Urothelium cell line (cell line): ENCODE results near the gene CDHR5.

Experiments
- DNase-seq: peaks from one replicate; pipeline ENCODE4 v3.0.0; 2011; ENCODE audit warnings: low spot score, mixed read lengths
- FAIRE-seq: peaks from 2 replicates; lab custom pipeline; 2011; peaks lifted over from hg19 to GRCh38; lab: Jason Lieb, UNC

The CDHR5 gene

DNA sequence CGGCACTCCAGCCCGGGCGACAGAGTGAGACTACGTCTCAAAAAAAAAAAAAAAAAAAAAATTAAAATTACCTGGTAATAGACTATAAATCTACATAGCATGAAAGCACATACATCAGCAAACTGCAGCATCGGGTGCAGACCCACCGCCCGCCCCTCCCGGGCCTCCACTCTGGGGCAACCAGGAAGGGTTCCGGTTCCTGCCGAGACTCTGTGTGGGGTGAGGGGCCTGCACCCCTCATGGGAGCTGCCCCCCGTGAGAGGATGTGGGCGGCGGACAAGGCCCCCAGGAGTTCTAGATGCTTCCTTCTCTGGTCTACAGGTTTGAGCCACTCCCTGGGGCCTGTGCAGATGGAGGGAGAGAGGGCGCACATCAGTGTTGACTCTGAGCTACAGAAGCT is 21.5 kb upstream of the CDHR5 start:
- DNase-seq (no peak), FAIRE-seq (no peak)

DNA sequence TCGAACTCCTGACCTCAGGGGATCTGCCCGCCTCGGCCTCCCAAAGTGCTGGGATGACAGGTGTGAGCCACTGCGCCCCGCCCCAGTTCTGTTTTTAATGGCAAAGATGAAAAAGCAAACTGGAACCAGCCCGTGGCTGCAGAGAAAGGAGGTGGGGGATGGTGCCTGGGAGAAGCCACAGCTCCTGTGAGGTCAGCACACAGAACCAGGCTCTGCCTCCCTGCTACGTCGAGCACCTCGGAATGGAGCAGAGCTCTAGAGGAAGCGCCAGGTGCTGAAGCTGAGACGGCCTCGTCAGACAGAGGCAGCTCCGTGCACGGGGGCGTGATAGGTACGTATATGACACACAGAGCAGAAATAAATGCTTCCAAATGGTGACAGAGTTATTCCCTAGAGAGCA is 20.8 kb upstream of the CDHR5 start:
- no peak for DNase-seq
- FAIRE-seq = no peak

GRCh38 chr11:643849-644738 is 19.3 kb upstream of the CDHR5 start:
- DNase-seq (no peak), FAIRE-seq (no peak)

DNA sequence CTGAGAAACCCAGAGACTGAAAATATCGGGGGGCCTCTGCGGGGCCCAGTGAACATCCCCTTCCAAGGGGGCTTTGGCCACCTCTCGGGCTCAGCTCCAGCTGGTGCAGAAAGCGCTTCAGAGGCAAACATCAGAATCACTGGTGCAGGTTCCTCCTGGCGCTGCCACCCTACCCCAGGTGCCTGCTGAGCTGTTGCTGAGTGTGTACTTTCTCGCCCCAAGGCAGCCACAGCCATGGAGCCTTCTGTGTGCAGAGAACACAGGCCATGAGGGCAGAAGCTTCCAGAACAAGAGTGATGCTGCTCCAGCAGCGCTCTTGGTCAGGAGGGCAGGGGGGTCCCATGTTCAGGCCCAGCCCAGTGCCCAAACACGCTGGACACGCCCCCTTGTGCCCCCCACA is 18.6 kb upstream of the CDHR5 start:
- DNase-seq = no peak
- FAIRE-seq = no peak

- FAIRE-seq = no peak
- DNase-seq = no peak
Observed at GRCh38 chr11:641806-642370, 17.1 kb upstream of the CDHR5 start.

DNA sequence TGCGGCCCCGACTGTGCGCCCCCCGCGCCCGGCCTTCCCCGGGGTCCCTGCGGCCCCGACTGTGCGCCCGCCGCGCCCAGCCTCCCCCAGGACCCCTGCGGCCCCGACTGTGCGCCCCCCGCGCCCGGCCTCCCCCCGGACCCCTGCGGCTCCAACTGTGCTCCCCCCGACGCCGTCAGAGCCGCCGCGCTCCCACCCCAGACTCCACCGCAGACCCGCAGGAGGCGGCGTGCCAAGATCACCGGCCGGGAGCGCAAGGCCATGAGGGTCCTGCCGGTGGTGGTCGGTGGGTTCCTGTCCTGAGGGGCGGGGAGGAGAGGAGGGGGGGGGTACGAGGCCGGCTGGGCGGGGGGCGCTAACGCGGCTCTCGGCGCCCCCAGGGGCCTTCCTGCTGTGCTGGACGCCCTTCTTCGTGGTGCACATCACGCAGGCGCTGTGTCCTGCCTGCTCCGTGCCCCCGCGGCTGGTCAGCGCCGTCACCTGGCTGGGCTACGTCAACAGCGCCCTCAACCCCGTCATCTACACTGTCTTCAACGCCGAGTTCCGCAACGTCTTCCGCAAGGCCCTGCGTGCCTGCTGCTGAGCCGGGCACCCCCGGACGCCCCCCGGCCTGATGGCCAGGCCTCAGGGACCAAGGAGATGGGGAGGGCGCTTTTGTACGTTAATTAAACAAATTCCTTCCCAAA is 15.4 kb upstream of the CDHR5 start:
- FAIRE-seq = no peak
- no peak for DNase-seq

DNA sequence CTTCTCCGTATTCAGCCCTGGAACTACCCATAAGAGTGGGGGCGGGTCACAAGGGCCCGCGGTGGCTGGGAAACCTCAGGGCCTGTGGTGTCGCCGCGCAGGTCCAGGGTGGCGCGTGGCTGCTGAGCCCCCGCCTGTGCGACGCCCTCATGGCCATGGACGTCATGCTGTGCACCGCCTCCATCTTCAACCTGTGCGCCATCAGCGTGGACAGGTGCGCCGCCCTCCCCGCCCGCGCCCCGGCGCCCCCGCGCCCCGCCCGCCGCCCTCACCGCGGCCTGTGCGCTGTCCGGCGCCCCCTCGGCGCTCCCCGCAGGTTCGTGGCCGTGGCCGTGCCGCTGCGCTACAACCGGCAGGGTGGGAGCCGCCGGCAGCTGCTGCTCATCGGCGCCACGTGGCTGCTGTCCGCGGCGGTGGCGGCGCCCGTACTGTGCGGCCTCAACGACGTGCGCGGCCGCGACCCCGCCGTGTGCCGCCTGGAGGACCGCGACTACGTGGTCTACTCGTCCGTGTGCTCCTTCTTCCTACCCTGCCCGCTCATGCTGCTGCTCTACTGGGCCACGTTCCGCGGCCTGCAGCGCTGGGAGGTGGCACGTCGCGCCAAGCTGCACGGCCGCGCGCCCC is 14.7 kb upstream of the CDHR5 start:
- no peak for DNase-seq
- FAIRE-seq = no peak

DNA sequence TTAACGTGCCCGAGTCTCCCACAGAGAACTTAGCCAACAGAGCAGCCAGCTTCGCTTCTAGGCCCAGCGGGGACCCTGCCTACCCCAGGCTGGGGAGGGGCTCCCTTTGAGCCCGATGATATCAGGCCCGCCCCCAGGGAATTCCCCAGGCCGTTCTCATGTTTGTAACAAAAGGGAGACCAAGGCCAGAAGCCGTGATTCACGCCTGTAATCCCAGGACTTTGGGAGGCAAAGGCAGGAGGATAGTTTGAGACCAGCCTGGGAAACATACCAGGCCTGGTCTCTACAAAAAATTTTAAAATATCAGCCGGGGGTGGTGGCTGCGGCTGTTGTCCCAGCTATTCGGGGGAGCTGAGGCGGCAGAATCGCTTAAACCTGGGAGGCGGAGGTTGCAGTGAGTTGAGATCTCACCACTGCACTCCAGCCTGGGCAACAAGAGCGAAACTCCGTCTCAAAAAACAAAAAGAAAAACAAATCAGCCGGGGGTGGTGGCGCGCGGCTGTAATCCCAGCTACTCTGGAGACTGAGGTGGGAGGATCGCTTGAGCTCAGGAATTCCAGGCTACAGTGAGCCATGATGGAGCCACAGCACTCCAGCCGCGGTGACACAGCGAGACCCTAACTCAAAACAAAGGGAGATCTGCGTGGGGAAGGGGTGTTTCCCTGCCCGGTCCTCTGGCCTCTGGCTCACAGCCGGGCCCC is 14.0 kb upstream of the CDHR5 start:
- DNase-seq (no peak), FAIRE-seq (no peak)

DNA sequence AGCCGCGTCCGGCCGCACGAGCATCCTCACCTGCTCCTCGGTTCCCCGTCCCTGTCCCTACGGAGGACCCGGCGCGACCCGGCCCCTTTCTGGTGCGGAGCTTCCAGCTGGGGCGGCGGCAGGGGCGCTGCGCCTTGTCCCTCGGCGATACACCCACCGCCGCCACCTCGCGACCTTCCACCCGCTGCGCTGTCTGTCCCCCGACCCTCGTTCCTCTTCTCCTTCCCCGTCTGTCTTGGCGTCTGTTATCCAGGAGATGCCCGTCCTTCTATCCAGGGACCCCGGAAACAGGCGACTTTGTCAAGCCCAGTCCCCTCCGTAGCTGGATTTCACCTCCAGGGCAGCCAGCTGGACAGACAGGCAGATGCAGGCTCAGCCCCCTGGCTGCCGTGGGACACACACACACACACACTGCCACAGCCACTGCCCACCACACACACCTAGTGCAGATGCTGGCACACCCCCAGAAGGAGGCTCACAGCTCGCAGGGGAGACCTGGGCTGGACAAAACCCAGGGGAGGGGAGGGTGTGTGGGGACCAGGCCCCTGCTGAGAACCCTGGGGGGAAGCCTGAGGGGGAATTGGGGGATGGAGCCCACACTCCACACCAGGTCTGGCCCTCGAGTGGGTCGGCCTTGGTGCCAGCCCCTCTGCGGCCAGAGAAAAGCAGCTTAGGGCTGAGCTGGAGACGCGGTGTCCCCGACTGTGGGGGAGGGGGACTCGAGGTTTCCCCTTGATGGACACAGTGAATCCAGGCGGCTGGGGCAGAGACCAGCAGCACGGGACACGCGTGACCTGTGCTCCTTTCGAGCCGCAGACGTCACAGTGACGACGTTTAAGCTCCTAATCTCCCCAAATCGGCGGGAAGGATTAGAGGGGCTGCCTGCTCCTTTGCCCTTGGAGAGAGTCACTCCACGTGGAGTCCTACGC is 13.1 kb upstream of the CDHR5 start:
- DNase-seq (no peak), FAIRE-seq (no peak)

DNA sequence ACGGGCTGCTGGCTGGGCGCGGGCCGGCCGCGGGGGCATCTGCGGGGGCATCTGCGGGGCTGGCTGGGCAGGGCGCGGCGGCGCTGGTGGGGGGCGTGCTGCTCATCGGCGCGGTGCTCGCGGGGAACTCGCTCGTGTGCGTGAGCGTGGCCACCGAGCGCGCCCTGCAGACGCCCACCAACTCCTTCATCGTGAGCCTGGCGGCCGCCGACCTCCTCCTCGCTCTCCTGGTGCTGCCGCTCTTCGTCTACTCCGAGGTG is 12.5 kb upstream of the CDHR5 start:
- no peak for FAIRE-seq
- no peak for DNase-seq

DNA sequence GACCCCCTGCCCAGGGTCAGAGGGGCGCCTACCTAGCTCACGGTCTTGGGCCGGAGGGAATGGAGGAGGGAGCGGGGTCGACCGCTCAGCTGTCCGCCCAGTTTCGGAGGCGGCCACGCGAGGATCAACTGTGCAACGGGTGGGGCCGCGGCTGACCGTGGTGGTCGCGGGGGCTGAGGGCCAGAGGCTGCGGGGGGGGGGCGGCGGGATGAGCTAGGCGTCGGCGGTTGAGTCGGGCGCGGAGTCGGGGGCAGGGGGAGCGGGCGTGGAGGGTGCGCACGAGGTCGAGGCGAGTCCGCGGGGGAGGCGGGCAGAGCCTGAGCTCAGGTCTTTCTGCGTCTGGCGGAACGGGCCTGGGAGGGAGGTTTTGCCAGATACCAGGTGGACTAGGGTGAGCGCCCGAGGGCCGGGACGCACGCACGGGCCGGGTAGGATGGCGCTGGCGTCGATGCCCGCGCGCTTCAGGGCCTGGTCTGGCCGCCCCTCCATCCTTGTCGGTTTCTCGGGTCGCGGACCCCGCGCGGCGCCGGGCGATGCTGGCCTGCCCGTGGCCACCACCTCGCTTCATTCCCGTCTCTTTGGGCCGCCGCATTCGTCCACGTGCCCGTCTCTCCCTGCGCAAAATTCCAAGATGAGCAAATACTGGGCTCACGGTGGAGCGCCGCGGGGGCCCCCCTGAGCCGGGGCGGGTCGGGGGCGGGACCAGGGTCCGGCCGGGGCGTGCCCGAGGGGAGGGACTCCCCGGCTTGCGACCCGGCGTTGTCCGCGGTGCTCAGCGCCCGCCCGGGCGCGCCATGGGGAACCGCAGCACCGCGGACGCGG is 12.0 kb upstream of the CDHR5 start, which contains the start of gene DRD4:
Gene DRD4 (plus strand): TSS at position 759 of the 822 bp plus-strand sequence. CDS start 36 bp downstream, at position 795.
- no peak for FAIRE-seq
- no peak for DNase-seq

DNA sequence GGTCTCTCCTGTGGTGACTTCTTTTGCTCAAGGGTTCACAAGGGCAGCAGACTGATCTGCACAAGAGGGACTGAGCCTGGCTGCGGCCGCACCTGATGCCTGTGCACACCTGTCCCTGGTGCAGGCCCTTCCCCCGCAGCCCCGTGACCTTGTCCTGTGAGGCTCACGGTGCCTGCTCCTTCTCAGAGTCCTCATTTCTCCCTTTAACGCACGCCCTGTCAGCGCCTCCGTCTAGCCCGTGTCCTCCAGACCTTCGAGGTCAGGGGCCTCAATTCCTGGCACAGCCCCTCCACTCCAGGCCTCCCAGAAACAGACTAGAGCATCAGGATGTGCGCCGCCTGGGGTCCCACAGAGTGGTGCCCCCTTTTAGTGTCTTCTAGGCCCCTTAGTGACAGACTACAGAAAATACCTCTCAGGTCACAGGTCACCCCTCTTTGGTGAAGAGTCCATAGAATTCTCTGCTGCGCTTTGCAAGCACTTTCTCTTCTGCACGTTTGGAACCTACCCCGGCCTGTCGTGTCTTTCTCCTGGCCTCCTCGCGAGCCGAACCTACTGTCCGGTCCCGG is 11.3 kb upstream of the CDHR5 start:
- DNase-seq (no peak), FAIRE-seq (no peak)

DNA sequence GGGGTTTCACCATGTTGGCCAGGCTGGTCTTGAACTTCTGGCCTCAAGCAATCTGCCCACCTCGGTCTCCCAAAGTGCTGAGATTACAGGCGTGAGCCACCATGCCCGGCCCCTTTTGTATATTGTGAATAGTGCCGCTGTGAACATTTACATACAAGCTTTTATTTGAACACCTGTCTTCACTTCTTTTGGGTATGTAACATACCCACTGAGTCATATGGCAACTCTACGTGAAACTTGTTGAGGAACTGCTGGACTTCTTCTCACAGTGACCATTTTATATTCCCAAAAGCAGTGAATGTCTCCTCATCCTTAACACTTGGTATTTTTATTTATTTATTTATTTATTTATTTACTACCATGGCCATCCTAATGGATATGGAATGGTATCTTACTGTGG is 6.1 kb upstream of the CDHR5 start:
- no peak for DNase-seq
- no peak for FAIRE-seq

DNA sequence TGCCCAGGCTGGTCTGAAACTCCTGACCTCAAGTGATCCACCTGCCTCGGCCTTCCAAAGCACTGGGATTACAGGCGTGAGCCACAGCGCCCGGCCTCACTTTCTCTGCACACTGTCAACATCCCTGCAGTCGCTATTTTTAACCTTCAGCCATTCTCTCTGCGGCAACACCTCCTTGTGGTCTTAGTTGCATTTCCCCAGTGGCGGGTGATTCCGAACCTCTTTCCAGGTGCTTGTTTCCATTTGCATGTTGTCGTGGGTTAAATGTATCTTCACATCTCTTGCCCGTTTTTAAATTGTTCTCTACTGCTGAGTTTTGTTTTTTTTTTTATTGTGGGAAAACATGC is 4.5 kb upstream of the CDHR5 start:
- DNase-seq = no peak
- FAIRE-seq = no peak

- FAIRE-seq (no peak), DNase-seq (no peak)
Observed at GRCh38 chr11:628056-628455, 3.3 kb upstream of the CDHR5 start.

DNA sequence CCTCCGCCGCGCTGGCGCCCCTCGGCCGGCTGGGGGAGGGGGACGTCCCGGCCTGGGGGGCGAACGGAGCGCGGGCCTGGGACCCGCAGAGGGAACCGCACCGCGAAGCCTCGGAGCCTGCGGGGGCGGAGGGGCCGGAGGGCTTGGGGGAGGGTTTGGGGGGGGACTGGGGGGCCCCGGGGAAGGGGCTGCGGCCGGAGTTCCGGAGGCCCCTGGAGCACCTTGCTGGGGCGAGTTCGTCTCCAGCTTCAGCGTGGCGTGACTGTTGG is 2.5 kb upstream of the CDHR5 start:
- no peak for DNase-seq
- no peak for FAIRE-seq

GRCh38 chr11:626475-627307 is 1.9 kb upstream of the CDHR5 start, which contains the start of gene SCT:
Gene SCT (minus strand): TSS chr11:627181. CDS start chr11:627143, 38 bp downstream.
- FAIRE-seq = no peak
- no peak for DNase-seq

GRCh38 chr11:625636-626268 is 997 bp upstream of the CDHR5 start:
- DNase-seq = no peak
- no peak for FAIRE-seq
